ENCODE measurements around the gene TMEM223. TPM values are rescaled to one million over a fixed set of nuclear protein-coding genes. Genes with fewer than 3 reads are reported as not detected.
"Not testable (repeated sequence)": the region's sequence is repeated elsewhere in the genome, so short reads cannot be mapped to it uniquely, and the experiment has no call there.

TMEM223 gene
- total RNA-seq, 1 donor from 2014 or later: 14.7 TPM

- Mint-ChIP-seq H3K4me3 (ENCODE audit: unreplicated experiment) (no peak overlapping the region), H3K9me3 (ENCODE audit: low read depth) (no peaks in the 10 kb centered on the region), H3K4me1 (ENCODE audit: low read depth) (peaks cover 23% of the 10 kb centered on the region), H3K27ac (ENCODE audit: unreplicated experiment) (no peak overlapping the region), H3K27me3 (ENCODE audit: low read depth) (no peaks in the 10 kb centered on the region), H3K36me3 (ENCODE audit: low read depth) (peaks cover 16% of the 10 kb centered on the region)
- TF ChIP-seq CTCF (IDR thresholded peaks at IDR 0.05): no peak
- no peak for DNase-seq (ENCODE audit: low spot score)
These were observed 17.4 kb downstream of the TMEM223 start for GRCh38 chr11:62774407-62774806.

- peak; percentile 99 for DNase-seq (ENCODE audit: low spot score)
- no peak for TF ChIP-seq CTCF (IDR thresholded peaks at IDR 0.05)
- Mint-ChIP-seq H3K9me3 (ENCODE audit: low read depth) (no peaks in the 10 kb centered on the region), H3K27ac (ENCODE audit: unreplicated experiment) (peak within 1 kb of the TSS; percentile 96), H3K27me3 (ENCODE audit: low read depth) (no peaks in the 10 kb centered on the region), H3K36me3 (ENCODE audit: low read depth) (peaks cover 8% of the 10 kb centered on the region), H3K4me1 (ENCODE audit: low read depth) (peaks cover 23% of the 10 kb centered on the region), H3K4me3 (ENCODE audit: unreplicated experiment) (peak within 1 kb of the TSS; percentile 86)
These were observed 20.4 kb downstream of the TMEM223 start, which contains the start of gene TAF6L for GRCh38 chr11:62771144-62772021. TAF6L (plus strand) TSS chr11:62771396; CDS start chr11:62775784, 4,388 bp downstream.

- Mint-ChIP-seq H3K27ac (ENCODE audit: unreplicated experiment) (peak overlapping the region; percentile 96), H3K4me1 (ENCODE audit: low read depth) (peaks cover 23% of the 10 kb centered on the region), H3K9me3 (ENCODE audit: low read depth) (no peaks in the 10 kb centered on the region), H3K27me3 (ENCODE audit: low read depth) (no peaks in the 10 kb centered on the region), H3K4me3 (ENCODE audit: unreplicated experiment) (peak overlapping the region; percentile 86), H3K36me3 (ENCODE audit: low read depth) (peaks cover 7% of the 10 kb centered on the region)
- TF ChIP-seq CTCF (IDR thresholded peaks at IDR 0.05): no peak
- DNase-seq (ENCODE audit: low spot score): no peak
These were observed 21.0 kb downstream of the TMEM223 start for GRCh38 chr11:62770778-62771143.

DNA sequence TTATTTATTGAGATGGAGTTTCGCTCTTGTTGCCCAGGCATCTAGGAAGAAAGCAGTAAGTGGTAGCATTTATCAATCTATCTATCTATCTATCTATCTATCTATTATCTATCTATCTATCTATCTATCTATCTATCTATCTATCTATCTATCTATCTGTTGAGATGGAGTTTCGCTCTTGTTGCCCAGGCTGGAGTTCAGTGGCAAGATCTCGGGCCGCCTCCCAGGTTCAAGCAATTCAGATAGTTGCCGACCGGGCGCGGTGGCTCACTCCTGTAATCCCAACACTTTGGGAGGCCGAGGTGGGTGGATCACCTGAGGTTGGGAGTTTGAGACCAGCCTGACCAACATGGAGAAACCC lies 31.0 kb downstream of the TMEM223 start:
- not testable (repeated sequence) for DNase-seq (ENCODE audit: low spot score); H3K27ac Mint-ChIP-seq (ENCODE audit: unreplicated experiment); H3K27me3 Mint-ChIP-seq (ENCODE audit: low read depth); H3K36me3 Mint-ChIP-seq (ENCODE audit: low read depth); H3K9me3 Mint-ChIP-seq (ENCODE audit: low read depth)
- H3K4me1 Mint-ChIP-seq (ENCODE audit: low read depth): peaks cover 14% of the 10 kb centered on the region
- H3K4me3 Mint-ChIP-seq (ENCODE audit: unreplicated experiment): peak overlapping the region; percentile 94

GRCh38 chr11:62757846-62758788 lies 33.7 kb downstream of the TMEM223 start:
- H3K9me3 Mint-ChIP-seq (ENCODE audit: low read depth): no peaks in the 10 kb centered on the region

More at GRCh38 chr11:62757846-62758788, 33.7 kb downstream of the TMEM223 start:
- TF ChIP-seq CTCF (IDR thresholded peaks at IDR 0.05): no peak
- H3K4me3 Mint-ChIP-seq (ENCODE audit: unreplicated experiment): no peak overlapping the region
- H3K27ac Mint-ChIP-seq (ENCODE audit: unreplicated experiment): no peak overlapping the region
- no peaks in the 10 kb centered on the region for H3K27me3 Mint-ChIP-seq (ENCODE audit: low read depth)
- H3K4me1 Mint-ChIP-seq (ENCODE audit: low read depth): peaks cover 25% of the 10 kb centered on the region
- DNase-seq (ENCODE audit: low spot score): no peak
- no peaks in the 10 kb centered on the region for H3K36me3 Mint-ChIP-seq (ENCODE audit: low read depth)
